NB4 (cell line): ENCODE data around the gene ELOVL7.

Experiments
- MYC ChIP-seq: IDR thresholded peaks from 2 replicates; pipeline ENCODE4 v1.6.1; 2011; ENCODE audit warnings: low read depth, low read length
- POLR2A ChIP-seq: IDR thresholded peaks from 2 replicates; pipeline ENCODE4 v1.6.1; 2011; ENCODE audit warnings: mild to moderate bottlenecking; ENCODE audit not compliant: insufficient read length; ENCODE audit errors: extremely low read depth
- TF ChIP-seq, protein P1 (sequence below): IDR thresholded peaks from one replicate; pipeline ENCODE4 v1.5.1; 2012; ENCODE audit warnings: low read depth, low read length
- TF ChIP-seq, protein P2 (sequence below): IDR thresholded peaks from 2 replicates; pipeline ENCODE4 v1.6.1; 2011; ENCODE audit warnings: low read depth, low read length

DNA sequence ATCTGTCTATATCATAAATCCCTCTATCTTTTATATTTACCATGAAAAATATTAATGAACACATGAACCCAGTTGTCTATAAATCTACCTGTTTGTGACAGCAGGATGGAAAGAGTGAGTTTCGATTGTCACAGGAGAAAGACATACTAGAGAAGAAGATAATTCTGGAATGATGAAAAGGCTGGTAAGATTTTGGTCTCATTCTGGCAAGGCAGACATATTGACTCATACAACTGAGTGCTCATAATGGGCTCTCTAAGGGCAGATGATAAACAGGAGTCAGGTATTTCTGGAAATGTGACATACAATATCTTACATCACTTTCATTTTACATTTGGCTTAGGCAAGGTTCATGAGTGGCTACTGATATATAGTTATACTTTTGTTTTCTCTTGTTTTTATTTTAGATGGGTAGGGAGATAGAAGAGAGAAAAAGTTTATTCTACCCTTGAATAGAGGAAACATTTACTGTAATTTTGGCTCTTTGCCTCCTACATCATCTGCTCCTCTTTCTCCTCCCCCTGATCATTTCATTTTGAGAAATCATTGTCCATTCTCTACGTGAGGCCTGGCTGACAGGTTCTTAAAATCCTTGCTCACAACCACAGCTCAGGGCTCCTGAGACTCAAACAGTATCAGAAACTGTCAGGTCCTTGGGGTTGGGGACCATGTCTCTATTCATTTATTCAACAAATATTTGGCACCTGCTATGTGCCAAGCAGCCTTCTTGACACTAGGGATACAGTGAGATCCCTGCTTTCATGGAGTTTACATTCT lies 14.4 kb downstream of the ELOVL7 start:
- TF ChIP-seq, protein P1, sequence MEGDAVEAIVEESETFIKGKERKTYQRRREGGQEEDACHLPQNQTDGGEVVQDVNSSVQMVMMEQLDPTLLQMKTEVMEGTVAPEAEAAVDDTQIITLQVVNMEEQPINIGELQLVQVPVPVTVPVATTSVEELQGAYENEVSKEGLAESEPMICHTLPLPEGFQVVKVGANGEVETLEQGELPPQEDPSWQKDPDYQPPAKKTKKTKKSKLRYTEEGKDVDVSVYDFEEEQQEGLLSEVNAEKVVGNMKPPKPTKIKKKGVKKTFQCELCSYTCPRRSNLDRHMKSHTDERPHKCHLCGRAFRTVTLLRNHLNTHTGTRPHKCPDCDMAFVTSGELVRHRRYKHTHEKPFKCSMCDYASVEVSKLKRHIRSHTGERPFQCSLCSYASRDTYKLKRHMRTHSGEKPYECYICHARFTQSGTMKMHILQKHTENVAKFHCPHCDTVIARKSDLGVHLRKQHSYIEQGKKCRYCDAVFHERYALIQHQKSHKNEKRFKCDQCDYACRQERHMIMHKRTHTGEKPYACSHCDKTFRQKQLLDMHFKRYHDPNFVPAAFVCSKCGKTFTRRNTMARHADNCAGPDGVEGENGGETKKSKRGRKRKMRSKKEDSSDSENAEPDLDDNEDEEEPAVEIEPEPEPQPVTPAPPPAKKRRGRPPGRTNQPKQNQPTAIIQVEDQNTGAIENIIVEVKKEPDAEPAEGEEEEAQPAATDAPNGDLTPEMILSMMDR = no peak
- TF ChIP-seq POLR2A (no peak), MYC (no peak)
- TF ChIP-seq, protein P2, sequence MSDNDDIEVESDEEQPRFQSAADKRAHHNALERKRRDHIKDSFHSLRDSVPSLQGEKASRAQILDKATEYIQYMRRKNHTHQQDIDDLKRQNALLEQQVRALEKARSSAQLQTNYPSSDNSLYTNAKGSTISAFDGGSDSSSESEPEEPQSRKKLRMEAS = no peak
